T follicular helper cell (primary cell): ENCODE measurements around the gene CTSF.
"Not testable (repeated sequence)": the region's sequence is repeated elsewhere in the genome, so short reads cannot be mapped to it uniquely, and the experiment has no call there.

Experiments
- DNase-seq: peaks from one replicate; pipeline ENCODE4 v3.0.0-alpha.2; 2020; ENCODE audit warnings: low read depth

The CTSF gene

DNA sequence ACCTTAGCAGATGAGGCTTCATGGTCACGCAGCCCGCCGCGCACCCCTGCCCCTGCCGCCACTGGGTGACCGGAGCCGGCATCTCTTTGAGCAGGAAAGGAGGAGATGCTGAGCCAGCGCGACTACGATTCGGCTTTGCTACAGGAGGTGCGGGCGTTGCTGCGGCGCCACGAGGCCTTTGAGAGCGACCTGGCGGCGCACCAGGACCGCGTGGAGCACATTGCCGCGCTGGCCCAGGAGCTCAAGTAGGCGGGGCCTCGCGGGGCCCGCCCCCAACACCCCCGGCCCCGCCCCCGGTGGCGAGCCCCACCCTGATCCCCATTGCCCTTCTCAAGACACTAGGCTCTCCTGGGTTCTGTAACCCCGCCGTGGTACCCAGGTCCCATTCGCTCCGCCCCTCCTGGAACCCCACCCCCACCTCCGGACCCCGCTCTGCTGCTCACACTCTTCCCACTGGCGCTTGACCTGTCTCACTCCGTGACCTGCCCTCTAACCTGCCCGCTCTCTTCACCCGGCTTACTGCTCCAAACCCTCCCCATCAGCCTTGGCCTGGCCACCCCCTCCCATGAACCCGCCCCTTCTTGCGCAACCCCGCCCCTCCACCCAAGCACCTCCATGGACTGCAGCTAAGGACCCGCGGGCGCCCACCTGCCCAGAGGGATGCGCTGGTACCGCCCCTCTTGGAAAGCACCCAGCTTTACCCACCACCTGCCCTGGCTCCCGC is 9.1 kb downstream of the CTSF start:
- peak; percentile 20 for DNase-seq

DNA sequence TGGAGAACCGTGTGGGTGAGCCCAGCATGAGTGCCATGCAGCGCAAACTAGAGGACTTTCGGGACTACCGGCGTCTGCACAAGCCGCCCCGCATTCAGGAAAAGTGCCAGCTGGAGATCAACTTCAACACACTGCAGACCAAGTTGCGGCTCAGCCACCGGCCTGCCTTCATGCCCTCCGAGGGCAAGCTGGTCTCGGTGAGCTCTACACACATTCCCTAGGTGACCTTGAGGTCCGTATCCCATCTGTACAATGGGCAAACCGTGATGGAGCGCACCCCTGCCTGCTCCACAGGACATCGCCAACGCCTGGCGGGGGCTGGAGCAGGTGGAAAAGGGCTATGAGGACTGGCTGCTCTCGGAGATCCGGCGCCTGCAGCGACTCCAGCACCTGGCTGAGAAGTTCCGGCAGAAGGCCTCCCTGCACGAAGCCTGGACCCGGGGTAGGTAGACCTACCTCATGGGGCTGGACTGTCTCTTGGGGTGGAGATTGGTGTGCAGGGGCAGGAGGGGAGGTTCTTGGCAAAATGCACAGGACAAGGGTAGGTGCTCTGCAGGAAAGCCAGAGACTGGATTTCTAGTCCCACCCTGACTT is 10.6 kb downstream of the CTSF start:
- DNase-seq = no peak

DNA sequence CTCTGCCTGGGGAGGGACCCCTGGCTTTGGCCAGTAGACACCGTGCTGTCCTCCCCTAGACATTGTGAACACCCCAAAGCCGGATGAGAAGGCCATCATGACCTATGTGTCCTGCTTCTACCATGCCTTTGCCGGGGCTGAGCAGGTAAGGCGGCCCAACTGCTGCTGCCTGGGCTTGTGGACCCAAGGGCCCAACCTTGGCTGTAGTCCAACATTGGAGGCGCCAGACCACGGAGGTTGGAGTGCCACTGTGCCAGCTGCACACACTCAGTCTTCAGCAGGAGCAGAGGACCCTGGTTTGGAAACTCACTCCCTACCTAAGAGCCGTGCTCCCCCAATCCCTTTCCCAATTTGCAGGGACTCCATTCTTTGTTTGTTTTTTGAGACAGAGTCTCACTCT is 12.3 kb downstream of the CTSF start:
- DNase-seq = no peak

DNA sequence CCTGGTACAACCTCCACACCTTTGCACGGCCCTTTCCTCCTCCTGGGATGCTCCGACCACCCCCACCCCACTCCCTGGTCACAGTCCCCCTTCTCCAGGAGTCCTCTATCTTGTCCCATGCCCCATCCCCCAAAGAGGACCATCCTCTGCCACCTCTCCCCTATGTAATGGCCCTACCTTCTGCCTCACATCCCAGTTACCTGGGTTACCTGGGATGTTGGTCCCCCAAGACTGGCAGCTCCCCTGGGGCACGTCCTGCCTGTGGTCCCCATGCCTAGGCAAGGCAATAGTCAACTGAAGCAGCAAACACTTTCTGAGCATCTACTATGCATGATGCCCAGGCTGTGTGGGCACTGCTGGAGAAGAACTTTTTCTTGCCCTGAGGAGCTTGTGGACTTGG is 13.0 kb downstream of the CTSF start:
- DNase-seq = no peak

DNA sequence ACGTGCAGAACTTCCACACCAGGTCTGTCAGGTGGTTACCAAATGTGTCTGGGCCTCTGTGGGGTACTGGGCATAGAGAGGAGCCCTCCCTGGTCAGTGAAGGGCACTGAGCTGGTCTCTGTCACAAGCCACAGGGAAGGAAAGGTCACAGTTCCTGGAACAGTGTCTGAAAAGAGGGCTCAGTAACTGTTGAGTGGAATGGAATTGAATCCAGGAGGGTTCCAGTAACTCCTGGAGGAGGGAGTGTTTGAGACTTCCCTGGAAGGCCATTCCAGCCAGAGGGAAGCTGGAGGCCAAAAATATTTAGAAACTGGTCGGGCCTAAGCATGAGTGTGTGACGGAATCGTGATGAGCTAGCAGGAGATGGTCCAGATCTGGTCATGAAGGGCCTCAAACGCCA is 13.8 kb downstream of the CTSF start:
- DNase-seq = no peak

DNA sequence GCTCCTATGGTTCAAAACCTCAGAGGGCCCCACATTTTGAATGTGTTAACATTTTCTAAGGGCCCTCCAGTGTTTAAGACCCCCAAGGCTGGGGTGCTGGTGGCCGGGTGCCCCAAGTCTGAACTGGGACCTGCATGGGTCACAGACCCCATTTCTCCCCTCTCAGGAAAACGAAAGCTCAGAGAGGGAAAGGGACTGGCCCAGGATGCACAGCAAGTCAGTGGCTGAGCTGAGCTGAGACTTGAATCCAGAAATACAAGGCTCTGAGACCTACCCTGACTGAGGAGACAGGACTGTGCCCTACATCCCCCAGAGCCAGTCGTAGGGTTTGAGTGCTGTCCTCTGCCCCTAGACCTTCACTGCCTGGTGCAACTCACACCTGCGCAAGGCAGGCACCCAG is 17.5 kb downstream of the CTSF start:
- no peak for DNase-seq

DNA sequence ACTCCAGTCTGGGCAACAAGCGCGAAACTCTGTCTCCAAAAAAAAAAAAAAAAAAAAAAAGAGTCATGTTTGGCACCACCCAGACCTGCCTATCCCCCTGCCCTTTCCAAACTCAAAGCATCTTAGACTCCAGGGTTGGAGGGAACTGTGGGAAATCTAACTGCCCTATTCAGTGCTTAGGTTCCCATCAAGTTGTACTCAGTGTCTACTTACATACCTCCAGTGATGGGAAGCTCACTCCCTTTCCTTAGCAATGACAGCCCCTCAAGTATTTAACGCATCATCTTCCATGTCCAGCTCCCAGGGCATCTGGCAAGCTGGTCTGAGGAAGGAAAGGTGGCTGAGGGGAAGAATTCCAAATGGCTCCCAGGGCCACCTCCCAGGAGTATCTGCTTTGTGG is 18.7 kb downstream of the CTSF start:
- no peak for DNase-seq

DNA sequence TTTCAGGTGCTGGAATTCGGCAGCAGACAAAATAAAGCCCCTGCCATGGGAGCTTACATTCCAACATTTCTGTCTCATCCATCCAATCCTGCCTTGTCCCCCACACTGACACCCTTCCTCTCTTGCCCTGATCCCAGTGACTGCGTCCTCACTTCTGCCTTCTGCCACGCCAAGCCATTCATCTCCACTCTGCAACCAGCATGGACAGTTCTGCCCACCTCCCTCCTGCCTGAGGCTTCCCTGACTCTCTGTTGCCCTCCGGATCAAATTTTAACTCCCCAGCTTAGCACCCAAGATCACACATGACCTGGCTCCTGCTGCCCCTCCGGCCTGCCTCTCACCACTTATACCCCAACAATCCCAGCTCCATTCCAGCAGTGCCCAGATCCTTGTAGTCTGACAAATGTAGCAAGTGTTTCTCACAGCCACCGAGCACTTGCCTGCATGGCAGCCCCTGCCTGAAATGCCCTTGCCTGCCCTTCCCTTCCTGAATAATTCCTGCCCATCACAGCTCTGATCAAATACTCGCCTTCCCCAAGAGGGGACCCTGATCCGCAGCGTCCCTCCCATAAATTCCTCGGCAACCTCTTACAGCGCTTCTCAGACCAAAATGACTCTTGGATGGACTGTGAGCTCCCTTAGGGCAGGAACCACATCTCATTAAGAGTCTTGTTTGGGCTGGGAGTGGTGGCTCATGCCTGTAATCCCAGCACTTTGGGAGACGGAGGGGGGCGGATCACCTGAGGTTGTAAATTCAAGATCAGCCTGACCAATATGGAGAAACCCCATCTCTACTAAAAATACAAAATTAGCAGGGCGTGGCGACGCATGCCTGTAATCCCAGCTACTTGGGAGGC is 19.4 kb downstream of the CTSF start:
- DNase-seq = no peak

DNA sequence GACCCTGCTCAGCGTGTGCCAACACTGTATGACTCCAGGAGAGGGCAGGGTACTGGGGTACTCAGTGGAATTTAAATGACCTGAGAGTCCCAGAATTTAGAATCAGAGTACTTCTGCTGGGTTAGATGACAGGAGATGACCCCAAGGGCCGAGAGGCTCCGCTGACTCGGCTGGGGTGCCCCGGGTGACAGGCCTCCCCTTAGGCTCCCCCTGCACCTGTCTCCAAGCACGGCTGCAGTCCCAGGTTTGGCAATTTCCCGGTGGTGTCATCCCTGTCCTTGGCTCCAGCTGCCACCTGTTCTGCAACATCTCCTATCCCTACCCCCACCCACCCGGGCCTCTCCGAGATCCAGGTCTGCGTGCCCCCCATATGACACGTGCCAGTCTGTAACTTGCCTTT is 20.4 kb downstream of the CTSF start:
- no peak for DNase-seq

DNA sequence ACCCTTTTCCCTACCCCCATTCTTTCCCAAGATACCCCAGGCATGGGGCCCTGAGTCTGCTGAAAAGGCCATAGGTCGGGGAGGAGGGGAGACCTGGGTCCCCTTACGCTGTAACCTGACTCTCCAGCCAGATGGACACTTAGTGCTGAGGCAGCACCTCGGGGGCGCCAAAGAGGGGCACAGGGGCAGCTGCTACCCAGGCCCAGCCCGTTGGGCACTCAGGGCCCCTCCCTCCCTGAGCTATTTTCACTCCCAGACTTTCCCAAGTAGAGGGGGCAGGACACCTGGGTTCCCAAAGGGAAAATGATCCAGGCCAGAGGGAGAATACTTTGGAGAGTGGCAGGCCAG is 20.8 kb downstream of the CTSF start:
- no peak for DNase-seq

DNA sequence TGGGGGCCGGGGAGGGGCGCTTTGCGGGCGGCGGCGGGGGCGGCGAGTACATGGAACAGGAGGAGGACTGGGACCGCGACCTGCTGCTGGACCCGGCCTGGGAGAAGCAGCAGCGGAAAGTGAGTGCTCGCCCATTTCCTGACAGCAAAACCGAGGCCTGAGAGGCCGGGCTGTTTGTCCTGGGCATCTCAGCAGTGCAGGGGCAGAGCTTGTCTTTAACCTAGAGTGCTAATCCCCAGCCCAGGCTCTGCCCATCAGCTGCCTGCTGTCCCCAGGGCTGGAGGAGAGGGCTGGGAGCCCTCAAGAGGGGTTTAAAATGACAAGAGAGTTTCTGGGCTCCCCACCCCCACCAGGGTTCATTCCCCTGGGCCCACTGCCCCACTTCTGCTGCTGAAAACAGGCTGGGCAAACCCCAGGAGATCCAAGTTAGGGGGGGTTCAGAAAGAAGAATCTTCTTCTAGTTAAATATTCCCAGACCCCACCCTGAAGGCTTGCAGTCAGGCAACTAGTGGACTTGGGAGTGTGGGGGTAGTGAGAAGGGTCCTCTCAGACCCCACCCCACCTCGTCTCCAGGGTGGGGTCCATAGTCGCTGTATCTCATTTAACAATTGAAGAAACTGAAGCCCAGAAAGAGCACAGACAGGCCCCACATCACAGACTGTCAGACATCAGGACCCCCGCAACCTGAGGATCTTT is 21.3 kb downstream of the CTSF start:
- no peak for DNase-seq

DNA sequence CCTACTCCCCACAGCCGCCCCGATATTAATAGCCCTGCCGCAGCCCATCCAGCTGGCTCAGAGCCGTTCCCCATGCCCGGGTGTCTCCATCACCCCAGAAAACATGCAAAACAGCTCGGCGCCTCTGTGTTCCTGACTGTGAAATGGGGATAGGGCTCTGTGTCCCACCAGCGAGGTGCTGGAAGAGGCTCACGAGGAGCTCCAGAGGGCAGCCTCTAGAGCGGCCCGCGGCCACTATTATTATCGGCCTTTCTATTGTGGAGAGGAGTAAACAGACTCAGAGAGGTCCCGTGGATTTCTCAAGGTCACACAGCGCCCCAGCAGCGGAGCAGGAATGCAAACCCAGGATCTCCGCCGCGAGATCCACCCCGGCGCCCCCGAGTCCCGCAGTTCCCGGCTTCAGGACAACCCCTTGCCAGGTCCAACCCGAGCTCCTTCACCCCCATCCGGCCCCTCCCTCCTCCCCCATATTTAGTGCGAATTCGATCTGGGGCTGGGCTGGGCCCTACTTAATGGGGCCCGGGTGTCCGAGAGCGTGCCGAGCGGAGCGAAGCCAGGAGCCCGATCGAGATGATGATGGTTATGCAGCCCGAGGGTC is 21.9 kb downstream of the CTSF start, which contains the start of gene ACTN3:
Gene ACTN3, plus strand, starts transcription at position 536 of the 598 bp plus-strand sequence. Its CDS starts 35 bp downstream, at position 571.
- no peak for DNase-seq

DNA sequence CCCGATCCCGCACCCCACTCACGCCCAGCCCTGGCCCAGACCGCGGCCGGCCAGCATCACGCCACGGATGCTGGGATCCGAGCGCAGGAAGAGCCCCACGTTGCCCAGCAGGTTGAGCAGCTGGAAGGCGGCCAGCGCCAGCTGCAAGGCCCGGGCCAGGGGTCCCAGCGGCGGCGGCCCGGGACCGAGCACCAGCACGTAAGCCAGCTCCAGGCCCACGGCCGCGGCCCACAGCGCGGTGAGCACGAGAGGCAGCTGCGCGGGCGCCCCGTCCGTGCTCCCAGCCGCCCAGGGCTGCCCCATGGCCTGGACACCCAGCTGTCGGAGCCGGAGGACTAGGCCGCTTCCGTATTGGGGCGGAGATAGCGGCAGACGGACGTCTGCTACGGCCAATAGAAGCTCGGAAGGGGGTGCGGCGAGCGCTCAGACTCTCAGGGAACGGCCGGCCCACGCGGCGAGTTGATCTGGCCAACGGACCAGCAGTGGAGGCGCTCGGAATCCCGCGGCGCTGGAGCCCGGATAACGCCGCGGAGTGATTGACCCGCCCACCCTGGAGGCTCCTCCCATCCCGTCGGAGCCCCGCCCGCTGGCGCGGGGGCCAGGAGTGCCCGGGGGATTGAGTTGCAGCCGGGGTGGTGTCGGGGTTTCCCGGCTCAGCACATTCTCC is 22.6 kb downstream of the CTSF start, which contains the start of gene ZDHHC24:
Gene ZDHHC24, minus strand, starts transcription at position 348 of the 667 bp plus-strand sequence. Its CDS starts 45 bp downstream, at position 303.
- DNase-seq = peak; percentile 73

DNA sequence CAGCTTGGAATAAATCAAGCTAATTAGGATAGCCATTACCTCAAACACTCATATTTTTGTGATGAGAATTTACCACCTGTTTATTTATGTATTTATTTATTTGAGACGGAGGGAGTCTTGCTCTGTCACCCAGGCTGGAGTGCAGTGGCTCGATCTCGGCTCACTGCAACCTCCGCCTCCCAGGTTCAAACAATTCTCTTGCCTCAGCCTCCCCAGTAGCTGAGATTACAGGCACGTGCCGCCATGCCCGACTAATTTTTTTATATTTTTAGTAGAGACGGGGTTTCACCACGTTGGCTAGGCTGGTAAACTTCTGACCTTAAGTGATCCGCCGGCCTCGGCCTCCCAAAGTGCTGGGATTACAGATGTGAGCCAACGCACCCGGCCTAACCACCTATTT is 23.5 kb downstream of the CTSF start:
- not testable (repeated sequence) for DNase-seq

DNA sequence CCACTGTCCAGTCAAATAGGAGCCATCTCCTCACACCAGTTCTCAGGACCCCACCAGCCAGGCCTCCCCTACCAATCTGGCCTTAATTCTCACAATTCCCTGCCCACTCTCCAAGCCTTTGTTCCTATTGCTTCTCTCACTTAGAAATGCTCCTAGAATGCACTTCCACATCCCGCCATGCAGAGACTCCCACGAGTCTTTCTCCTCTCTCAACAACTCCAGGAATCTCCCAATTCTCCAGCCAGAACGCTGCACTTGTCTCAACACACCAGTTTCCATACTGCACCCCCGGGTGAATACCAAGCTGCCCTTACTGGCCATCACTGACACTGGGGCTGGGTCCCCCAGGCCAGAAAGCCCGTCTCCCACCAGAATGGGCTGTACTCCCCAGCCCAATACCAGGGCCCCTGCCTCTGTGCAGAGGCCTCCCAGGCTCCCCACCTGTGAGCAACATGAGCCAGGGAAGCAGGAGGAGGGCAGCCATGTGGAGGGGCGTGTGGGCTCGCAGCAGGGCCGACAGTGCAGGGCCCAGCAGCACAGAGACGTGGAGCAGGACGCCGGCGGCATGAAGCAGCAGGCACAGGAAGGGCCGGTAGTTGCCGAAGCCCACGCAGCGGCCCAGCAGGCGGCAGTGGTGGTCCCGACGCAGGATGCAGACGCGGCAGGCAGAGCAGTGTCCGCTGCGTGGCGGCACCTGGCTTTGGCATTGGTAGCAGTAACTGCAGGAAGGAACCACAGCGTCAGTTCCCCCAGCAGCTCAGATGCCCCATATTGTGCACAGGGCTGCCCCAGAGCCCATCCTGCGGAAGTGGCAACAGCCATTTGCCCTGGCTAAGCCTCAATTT is 24.9 kb downstream of the CTSF start:
- DNase-seq = peak; percentile 35

DNA sequence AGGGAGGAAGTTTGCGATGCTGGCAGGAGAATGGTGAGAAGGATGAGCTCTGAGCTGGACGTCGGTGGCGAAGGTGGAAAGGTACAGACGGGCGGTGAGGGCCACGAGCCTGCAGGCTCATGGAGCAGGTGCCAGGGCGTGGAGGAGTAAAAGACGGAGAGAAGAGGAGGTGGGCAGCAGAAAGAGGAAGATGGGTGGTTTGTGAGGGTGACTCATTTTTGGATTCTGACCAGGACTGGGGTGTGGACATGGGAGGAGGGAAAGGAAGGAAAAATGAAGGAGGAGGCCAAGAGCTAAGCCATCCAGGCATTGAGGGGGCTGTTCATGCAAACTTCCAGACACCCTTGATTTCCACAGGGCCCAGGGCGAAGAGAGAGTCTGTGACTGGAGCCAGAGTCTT is 26.0 kb downstream of the CTSF start:
- DNase-seq = no peak

DNA sequence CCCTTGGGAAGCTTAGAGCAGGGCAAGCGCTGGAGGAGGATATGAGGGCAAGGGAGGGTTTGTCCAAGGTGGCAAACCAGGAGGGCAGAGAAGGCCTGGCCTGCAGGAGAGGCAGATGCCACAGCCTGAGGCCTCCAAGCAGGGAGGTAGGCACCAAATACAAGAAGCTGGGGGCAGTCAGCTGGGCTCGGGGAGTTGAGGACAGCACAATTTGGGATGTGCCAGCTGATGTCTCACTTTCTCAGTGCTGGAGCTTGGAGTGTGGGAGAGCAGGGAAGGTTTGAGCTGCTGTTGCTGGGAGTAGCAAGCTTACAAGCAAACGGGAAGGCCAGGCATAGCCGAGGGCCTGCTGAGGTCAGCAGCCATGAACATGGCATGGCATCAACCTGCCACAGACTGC is 26.5 kb downstream of the CTSF start:
- no peak for DNase-seq

DNA sequence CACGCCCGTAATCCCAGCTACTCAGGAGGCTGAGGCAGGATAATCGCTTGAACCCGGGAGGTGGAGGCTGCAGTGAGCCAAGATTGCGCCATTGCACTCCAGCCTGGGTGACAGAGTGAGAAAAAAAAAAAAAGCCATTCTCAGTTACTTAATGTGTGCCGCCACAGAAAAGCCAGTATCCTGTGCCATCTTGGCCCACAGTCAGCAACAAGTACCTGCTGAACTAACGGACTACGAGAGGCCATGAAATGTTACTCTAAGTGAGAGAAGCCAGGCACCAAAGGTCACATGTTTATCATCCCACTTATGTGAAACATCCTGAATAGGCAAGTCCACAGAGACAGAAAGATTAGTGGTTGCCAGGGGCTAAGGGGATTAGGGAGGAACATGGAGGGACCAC is 27.8 kb downstream of the CTSF start:
- not testable (repeated sequence) for DNase-seq

DNA sequence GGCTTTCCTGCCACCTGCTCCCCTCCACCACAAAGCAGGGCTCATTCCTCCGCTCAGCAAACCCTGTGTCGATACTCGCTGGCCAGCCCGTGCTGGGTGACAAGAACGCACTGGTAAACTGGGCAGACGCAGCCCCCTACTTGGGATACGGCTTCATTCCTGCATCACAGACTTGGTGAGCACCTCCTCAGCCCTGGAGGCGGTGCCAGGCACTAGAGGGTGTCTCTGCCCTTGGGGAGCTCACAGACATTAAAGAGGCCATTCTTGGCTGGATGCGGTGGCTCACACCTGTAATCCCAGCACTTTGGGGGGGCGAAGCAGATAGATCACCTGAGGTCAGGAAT is 28.6 kb downstream of the CTSF start:
- DNase-seq = no peak

DNA sequence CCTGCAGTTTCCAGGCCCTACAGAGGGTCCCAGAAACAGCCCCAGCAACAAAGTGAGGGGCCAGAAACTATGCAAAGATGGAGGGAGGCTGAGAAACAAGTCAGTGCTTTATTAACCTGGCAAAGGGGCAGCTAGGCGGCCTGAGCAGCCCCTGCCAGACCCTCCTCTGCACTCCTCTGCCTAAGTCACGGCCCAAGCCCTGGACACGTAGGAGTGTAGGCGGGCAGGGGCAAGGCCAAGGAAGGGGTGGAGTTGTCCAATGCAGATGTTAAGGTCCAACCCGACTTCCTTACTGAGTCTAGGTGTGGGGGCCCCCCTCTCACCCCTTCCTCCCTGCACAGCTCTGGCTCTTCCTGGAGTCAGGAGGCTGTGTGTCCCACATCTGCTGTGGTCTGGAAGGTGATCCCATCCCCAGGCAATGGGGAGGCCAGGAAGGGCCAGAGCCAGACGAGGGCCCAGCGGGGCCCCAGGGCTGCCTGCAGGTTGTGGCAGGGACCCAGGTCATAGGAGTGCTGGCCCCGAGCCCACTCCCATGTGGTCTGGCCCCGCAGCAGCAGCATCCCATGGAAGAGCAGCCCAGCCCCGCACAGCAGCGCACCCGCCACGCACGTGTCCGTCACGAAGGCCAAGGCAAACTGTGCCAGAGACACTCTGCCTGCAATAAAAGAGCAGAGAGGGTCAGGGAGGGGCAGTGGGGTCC is 29.1 kb downstream of the CTSF start:
- DNase-seq = no peak
